Fibroblast of the aortic adventitia (primary cell): Measurements from ENCODE around the gene GPR160. TPM values are rescaled to one million over a fixed set of nuclear protein-coding genes. Genes with fewer than 3 reads are reported as not detected.

ENCODE experiments used
- DNase-seq: peaks from one replicate; pipeline ENCODE4 v3.0.0-alpha.2; 2010; ENCODE audit warnings: low read depth
- H3K4me3 ChIP-seq: 2 replicates; pipeline ENCODE4 v1.5.1; 2011; ENCODE audit warnings: low read depth, mild to moderate bottlenecking, control low read depth, low read length, moderate library complexity
- total RNA-seq: library from RNA; depleted of rRNA; stranded (reverse); fragments of >200 nt; gene quantifications from 2 replicates; pipeline ENCODE4 v1.2.3, GENCODE V29; 2012; ENCODE audit warnings: low replicate concordance
- TF ChIP-seq, protein P1 (sequence below): IDR thresholded peaks from 2 replicates; pipeline ENCODE4 v1.5.1; 2011; ENCODE audit warnings: mild to moderate bottlenecking, low read length, control low read depth, inconsistent platforms; ENCODE audit not compliant: insufficient read depth

Gene GPR160
- total RNA-seq, 1 donor: 0.90 TPM

DNA sequence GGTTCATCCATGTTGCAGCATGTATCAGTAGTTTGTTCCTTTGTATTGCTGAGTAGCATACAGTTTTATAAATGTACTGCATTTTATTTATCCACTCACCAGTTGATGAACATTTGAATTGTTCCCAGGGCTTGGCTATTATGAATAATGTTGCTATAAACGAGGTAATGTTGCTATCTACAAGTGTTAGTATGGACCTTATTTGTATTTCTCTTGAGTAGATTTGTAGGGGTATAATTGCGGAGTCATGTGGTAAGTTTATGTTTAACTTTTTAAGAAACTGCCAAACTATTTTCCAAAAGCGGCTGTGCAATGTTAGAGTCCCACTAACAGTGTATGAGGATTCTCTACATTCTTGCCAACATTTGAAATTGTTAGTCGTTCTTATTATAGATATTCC is 13.0 kb downstream of the GPR160 start:
- H3K4me3 ChIP-seq: no peak overlapping the region
- TF ChIP-seq, protein P1, sequence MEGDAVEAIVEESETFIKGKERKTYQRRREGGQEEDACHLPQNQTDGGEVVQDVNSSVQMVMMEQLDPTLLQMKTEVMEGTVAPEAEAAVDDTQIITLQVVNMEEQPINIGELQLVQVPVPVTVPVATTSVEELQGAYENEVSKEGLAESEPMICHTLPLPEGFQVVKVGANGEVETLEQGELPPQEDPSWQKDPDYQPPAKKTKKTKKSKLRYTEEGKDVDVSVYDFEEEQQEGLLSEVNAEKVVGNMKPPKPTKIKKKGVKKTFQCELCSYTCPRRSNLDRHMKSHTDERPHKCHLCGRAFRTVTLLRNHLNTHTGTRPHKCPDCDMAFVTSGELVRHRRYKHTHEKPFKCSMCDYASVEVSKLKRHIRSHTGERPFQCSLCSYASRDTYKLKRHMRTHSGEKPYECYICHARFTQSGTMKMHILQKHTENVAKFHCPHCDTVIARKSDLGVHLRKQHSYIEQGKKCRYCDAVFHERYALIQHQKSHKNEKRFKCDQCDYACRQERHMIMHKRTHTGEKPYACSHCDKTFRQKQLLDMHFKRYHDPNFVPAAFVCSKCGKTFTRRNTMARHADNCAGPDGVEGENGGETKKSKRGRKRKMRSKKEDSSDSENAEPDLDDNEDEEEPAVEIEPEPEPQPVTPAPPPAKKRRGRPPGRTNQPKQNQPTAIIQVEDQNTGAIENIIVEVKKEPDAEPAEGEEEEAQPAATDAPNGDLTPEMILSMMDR: no peak
- DNase-seq: no peak

DNA sequence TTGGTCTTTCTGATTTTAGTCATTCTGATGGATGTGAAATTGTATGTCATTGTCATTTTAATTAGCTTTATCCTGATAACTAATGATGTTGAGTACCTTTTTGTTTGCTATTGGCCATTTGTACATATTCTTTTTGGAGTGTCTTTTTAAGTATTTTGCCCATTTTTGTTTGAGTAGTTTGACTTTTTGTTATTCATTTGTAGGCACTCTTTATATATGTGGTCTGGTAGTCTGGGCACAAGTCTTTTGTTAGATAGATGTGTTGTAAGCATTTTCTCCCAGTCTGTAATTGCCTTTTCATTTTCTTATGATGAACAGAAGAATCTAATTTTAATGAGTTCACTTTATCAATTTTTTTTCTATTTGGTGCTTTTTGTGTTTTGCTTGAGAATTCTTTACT is 14.6 kb downstream of the GPR160 start:
- no peak for DNase-seq
- TF ChIP-seq, protein P1: no peak
- no peak overlapping the region for H3K4me3 ChIP-seq

DNA sequence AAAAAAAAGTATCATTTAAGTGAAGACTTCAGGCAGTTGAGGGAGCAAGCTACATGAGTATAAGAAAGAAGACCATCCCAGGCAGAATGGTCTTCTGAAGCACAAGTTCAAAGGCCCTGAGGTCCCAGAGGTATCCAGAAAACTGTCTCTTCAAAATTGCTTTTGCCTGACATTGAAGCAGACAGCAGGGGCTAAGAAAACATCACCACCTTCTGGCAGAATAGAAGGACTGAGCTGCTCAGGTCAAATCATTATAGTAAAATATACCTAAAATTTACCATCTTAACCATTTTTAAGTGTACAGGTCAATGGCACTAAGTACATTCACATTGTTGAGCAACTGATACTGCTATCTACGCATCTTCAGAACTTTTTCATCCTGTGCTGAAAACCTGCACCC is 16.4 kb downstream of the GPR160 start:
- peak; percentile 14 for DNase-seq
- no peak overlapping the region for H3K4me3 ChIP-seq
- TF ChIP-seq, protein P1: peak; percentile 27

DNA sequence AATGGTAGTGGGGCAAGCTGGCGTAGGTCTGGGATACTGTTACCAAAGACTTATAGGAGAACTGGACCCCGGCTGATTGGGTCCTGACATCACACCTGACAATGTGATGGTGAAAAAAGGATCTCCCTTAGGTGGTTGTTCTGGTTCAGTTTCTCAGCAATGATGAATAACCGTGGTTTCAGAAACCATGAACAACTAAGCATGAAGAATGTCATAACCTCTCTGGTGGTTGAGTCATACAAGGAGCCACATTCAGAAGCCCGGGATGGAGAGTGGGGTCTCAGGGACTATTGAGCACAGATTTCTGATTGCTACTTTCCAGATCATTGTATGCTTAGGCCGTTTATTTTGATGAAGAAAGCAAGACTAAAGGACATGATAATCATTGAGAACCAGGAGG is 17.4 kb downstream of the GPR160 start:
- TF ChIP-seq, protein P1: no peak
- no peak overlapping the region for H3K4me3 ChIP-seq
- no peak for DNase-seq

DNA sequence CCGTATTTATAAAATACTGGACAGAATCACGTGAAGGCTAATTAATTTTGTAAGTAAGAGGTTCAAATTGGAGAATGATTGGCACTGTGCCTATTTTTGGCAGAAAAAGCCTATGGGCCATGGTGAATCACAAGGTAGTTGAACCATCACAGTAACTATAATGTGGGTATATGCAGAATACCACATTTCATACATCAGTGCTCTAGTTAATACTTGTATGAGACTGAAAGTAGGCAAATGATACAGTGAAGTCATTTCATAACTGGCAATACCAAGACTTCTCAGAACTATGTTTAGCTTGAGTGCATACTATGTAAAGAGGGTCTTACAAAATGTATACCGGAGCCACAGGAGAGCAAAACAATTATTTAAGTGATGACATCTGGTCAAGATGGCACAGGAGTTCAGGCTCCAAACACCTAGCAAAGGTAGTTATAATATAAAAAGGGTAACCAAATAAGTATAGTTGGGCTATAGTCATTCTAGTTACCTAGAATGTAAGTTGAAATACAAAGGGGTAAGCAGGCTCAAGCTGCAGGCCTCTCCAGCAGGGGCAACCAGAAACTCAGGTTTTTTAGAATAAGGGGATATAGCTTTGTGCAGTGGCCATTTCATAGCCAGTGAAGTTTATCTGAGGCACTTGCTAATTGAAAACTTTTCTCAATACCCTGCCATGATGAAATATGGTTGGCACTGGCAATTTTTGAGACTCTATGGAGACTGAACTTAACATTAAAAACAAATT is 19.1 kb downstream of the GPR160 start:
- DNase-seq: no peak
- H3K4me3 ChIP-seq: no peak overlapping the region
- TF ChIP-seq, protein P1: no peak

DNA sequence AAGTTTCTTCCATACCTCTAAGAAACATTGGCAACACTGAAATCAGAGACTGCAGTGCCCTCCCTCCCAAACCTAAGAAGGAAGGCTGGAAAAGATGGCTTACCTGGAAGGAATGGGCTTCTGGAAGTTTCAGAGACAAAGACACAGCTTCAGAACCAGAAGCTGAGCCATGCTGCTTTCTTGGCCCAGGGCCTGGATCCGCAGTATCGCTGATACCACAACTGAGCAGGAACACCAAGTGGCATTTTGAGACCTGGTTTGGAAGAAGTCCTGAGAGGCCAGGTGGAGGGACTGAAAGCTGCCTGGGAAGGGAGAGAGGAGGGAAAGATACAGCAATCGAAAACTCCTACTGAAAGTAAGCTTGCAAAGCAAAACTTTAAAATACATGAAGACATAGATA is 19.8 kb downstream of the GPR160 start:
- H3K4me3 ChIP-seq: no peak overlapping the region
- DNase-seq: no peak
- TF ChIP-seq, protein P1: no peak

DNA sequence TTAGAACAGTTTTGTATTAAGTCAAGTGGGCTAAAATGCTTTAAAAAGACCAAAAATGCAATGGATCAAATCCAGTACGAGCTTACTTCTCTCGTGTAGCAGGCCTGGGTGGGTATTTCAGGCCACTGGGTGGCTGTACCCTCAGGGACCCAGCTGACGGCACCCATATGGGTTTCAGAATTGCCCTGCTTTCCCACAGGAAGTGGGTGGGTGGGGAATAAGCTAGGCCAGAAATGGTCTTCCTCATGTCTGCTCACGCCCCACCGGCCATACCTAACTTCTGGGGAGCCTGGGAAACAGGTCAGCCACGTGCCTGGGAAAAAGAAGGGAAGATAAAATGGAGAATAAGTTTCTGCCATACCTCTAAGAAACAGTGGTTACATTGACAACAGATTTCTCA is 20.3 kb downstream of the GPR160 start:
- H3K4me3 ChIP-seq: no peak overlapping the region
- no peak for DNase-seq
- TF ChIP-seq, protein P1: no peak
